ENCODE results near the gene REPS1.
A peak's percentile ranks its signal among the peaks of the same experiment; 100 is the strongest.
"Not testable (repeated sequence)": the region's sequence is repeated elsewhere in the genome, so short reads cannot be mapped to it uniquely, and the experiment has no call there.

Gene REPS1

GRCh38 chr6:139028215-139028657 lies 40.2 kb upstream of the REPS1 start:
- peak; percentile 77 for DNase-seq (ENCODE audit: low spot score)
- H3K27ac ChIP-seq = peak overlapping the region; percentile 62
- no peak for TF ChIP-seq CTCF (conservative IDR thresholded peaks at IDR 0.05; ENCODE audit: low read depth)
- CTCF ChIA-PET = interaction anchor here (0.7 kb wide), 1 partner anchor 110 kb away, joined by 3 read pairs; no protein-coding TSS in a partner anchor
- POLR2A ChIA-PET (ENCODE audit: low non-redundant PET) = no interaction called here

- ChIA-PET POLR2A (ENCODE audit: low non-redundant PET) (no interaction called here), CTCF (interaction anchor here (0.7 kb wide), 1 partner anchor 111 kb away, joined by 3 read pairs; no protein-coding TSS in a partner anchor)
- peak; percentile 17 for DNase-seq (ENCODE audit: low spot score)
Measured at GRCh38 chr6:139027620-139028182, 39.6 kb upstream of the REPS1 start.

GRCh38 chr6:139025416-139025815 lies 37.4 kb upstream of the REPS1 start:
- POLR2A ChIA-PET (ENCODE audit: low non-redundant PET); DNase-seq (ENCODE audit: low spot score); CTCF ChIA-PET; H3K27ac ChIP-seq: not testable (repeated sequence)

More at GRCh38 chr6:139027620-139028182, 39.6 kb upstream of the REPS1 start:
- H3K27ac ChIP-seq = no peak overlapping the region
- TF ChIP-seq CTCF (conservative IDR thresholded peaks at IDR 0.05; ENCODE audit: low read depth) = no peak

GRCh38 chr6:139020689-139021088 lies 32.6 kb upstream of the REPS1 start:
- H3K27ac ChIP-seq = no peak overlapping the region
- POLR2A ChIA-PET (ENCODE audit: low non-redundant PET) = no interaction called here
- no peak for TF ChIP-seq CTCF (conservative IDR thresholded peaks at IDR 0.05; ENCODE audit: low read depth)
- no peak for DNase-seq (ENCODE audit: low spot score)
- CTCF ChIA-PET = no interaction called here

- DNase-seq (ENCODE audit: low spot score) = no peak
- CTCF ChIA-PET = no interaction called here
Measured at GRCh38 chr6:139019722-139020121, 31.7 kb upstream of the REPS1 start.

GRCh38 chr6:139017227-139017626 lies 29.2 kb upstream of the REPS1 start:
- CTCF ChIA-PET = interaction anchor here (0.7 kb wide), 1 partner anchor 80 kb away, joined by 3 read pairs; no protein-coding TSS in a partner anchor
- no peak for TF ChIP-seq CTCF (conservative IDR thresholded peaks at IDR 0.05; ENCODE audit: low read depth)
- POLR2A ChIA-PET (ENCODE audit: low non-redundant PET) = no interaction called here
- DNase-seq (ENCODE audit: low spot score) = no peak
- H3K27ac ChIP-seq = no peak overlapping the region

More at GRCh38 chr6:139019722-139020121, 31.7 kb upstream of the REPS1 start:
- TF ChIP-seq CTCF (conservative IDR thresholded peaks at IDR 0.05; ENCODE audit: low read depth) = no peak
- H3K27ac ChIP-seq = no peak overlapping the region
- POLR2A ChIA-PET (ENCODE audit: low non-redundant PET) = no interaction called here

- ChIA-PET CTCF (no interaction called here), POLR2A (ENCODE audit: low non-redundant PET) (no interaction called here)
- H3K27ac ChIP-seq = no peak overlapping the region
- DNase-seq (ENCODE audit: low spot score) = no peak
- no peak for TF ChIP-seq CTCF (conservative IDR thresholded peaks at IDR 0.05; ENCODE audit: low read depth)
Measured at GRCh38 chr6:139016337-139017213, 28.5 kb upstream of the REPS1 start.
